Naive B cell (primary cell): ENCODE measurements around the gene JAK2. TPM values are rescaled to one million over a fixed set of nuclear protein-coding genes. Genes with fewer than 3 reads are reported as not detected.
"Not testable (repeated sequence)": the region's sequence is repeated elsewhere in the genome, so short reads cannot be mapped to it uniquely, and the experiment has no call there.

Experiments
- ATAC-seq, 2 donors: fragments of 150-1000 bp; cut with Tn5 transposase; 2 replicates each; pipeline ENCODE4 v1.10.0; 2021; ENCODE audit warnings: low read depth in 2 of 2, mild to moderate bottlenecking in 2 of 2, moderate library complexity in 2 of 2
- DNase-seq: peaks from one replicate; pipeline ENCODE4 v3.0.0; 2022
- H3K27ac Mint-ChIP-seq, 6 donors: one replicate each; pipeline ENCODE4 v1.8.0; 2020 to 2022; ENCODE audit warnings: mild to moderate bottlenecking in 6 of 6, mixed read lengths in 6 of 6, moderate library complexity in 5 of 6, inconsistent platforms in 2 of 6
- H3K27me3 Mint-ChIP-seq, 3 donors: one replicate each; pipeline ENCODE4 v1.8.0; 2021 to 2022; ENCODE audit warnings: mixed read lengths in 3 of 3, mild to moderate bottlenecking in 1 of 3
- H3K36me3 Mint-ChIP-seq, 2 donors: one replicate each; pipeline ENCODE4 v1.8.0; 2020 to 2022; ENCODE audit warnings: mixed read lengths in 2 of 2, inconsistent platforms in 1 of 2, mild to moderate bottlenecking in 1 of 2
- H3K4me1 Mint-ChIP-seq, 3 donors: one replicate each; pipeline ENCODE4 v1.8.0; 2020 to 2022; ENCODE audit warnings: mixed read lengths in 3 of 3, inconsistent platforms in 1 of 3, mild to moderate bottlenecking in 1 of 3, moderate library complexity in 1 of 3
- H3K4me3 Mint-ChIP-seq, 8 donors: one replicate each; pipeline ENCODE4 v1.8.0; 2020 to 2022; ENCODE audit warnings: mild to moderate bottlenecking in 8 of 8, mixed read lengths in 8 of 8, moderate library complexity in 8 of 8, inconsistent platforms in 2 of 8
- H3K9me3 Mint-ChIP-seq, 7 donors: one replicate each; pipeline ENCODE4 v1.8.0; 2020 to 2022; ENCODE audit warnings: mixed read lengths in 7 of 7, mild to moderate bottlenecking in 5 of 7, inconsistent platforms in 2 of 7, moderate library complexity in 1 of 7
- polyA plus RNA-seq, 6 donors: library from polyadenylated mRNA; unstranded; fragments of 300-500 nt; fragmentation: Illumina TruSeq; gene quantifications; one replicate each; pipeline ENCODE4 v1.2.3, GENCODE V29; 2021; ENCODE audit warnings: low read depth in 6 of 6

JAK2 gene
- polyA plus RNA-seq, result 10 to 100 TPM in 4 of 6 donors, 1 to 10 TPM in 2; 4.9 to 16.3 (median 12.5) TPM

DNA sequence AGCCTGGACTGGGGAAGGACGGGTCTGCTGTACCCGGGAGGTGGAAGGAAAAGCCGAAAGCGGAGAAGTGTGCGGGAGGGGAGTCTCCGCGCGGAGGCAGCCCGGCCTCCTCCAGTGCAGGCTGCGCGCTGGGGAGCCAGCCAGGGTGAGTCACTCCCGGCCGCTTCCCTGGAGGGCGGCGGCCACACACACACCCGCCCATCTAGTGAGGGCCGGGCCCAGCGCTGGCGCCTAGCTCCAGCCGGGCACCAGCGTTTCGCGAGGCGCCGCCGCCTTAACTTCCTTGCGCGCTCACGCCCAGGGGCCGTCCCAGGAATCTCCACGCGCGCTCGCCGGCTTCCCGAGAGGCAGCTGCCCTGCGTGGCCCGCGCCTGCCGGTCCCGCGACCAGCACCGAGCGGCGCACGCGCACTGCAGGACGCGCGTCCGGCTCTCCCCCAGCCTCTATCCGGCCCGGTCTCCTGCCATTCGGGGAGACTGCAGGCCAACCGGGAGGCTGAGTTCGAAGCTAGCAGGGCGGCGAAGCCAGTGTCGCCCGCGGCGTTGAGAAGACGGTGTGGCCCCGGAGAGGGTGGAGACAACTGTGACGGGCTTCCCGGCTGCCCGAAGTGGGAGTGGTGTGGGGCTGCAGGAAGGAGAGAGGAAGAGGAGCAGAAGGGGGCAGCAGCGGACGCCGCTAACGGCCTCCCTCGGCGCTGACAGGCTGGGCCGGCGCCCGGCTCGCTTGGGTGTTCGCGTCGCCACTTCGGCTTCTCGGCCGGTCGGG, at the start of gene JAK2:
Gene JAK2 (plus strand): TSS at position 652 of the 765 bp plus-strand sequence. CDS start 36,716 bp downstream, outside the sequence.
- Mint-ChIP-seq H3K4me3 (peak within 1 kb of the TSS; percentile 89 to 98 (median 94)), H3K27ac (peak within 1 kb of the TSS; percentile 87 to 99 (median 92)), H3K9me3 (no peaks in the 10 kb centered on the region), H3K27me3 (no peaks in the 10 kb centered on the region), H3K36me3 (no peaks in the 10 kb centered on the region), H3K4me1 (peaks cover 20 to 38% (median 27%) of the 10 kb centered on the region in 3 donors)
- ATAC-seq, result peak; percentile 70 to 71
- DNase-seq, result peak; percentile 81

DNA sequence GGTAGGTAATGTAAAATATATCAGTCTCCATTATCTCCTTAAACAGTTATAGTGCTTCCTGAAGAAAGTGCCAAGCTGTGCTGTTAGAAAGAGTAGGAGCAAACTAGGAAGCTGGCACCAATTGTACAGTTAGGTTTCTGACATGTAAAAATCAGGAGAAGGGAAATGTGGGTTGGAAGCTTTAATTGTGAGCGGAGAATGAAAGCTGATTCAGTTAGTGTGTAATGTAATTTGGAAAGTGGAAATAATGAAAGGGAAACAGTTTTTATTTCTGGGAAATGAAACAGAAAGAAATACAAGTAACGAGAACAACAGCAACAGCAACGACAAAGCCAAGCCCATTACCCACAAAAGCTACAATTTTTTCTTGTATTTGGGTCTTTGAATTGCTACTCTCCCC, 48.8 kb upstream of the JAK2 start:
- H3K27ac Mint-ChIP-seq, result peak overlapping the region in 3 of 6 donors; percentile 4 to 49 (median 15)
- no peaks in the 10 kb centered on the region for H3K36me3 Mint-ChIP-seq
- H3K4me1 Mint-ChIP-seq, result peaks cover 40 to 53% (median 43%) of the 10 kb centered on the region in 3 donors
- peak; percentile 20 to 36 for ATAC-seq
- peak overlapping the region; percentile 3 to 75 (median 58) for H3K4me3 Mint-ChIP-seq
- H3K27me3 Mint-ChIP-seq, result no peaks in the 10 kb centered on the region
- peak; percentile 12 for DNase-seq
- no peaks in the 10 kb centered on the region for H3K9me3 Mint-ChIP-seq

DNA sequence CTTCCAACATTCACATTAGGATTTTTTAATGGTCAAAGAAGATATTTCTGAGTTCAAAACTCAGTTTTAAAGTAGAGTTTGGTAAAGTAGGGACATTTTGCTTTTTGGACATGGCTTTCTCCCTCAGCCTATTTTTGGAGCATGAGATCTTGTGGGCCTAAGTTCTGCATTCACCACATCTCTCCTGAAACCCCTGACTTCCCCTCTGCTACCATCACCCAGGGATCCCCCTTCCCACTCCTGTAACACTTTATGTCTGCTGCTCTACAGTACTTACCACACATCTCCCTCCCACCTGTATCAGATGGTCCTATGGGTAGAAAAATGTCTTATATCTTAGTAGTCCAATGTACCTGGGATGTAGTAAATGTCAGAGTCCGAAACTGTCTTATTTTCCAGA, 48.2 kb upstream of the JAK2 start:
- peak overlapping the region in 3 of 6 donors; percentile 29 to 89 (median 78) for H3K27ac Mint-ChIP-seq
- H3K4me3 Mint-ChIP-seq, result peak overlapping the region in 7 of 8 donors; percentile 27 to 79 (median 70)
- H3K27me3 Mint-ChIP-seq, result no peaks in the 10 kb centered on the region
- H3K36me3 Mint-ChIP-seq, result no peaks in the 10 kb centered on the region
- H3K9me3 Mint-ChIP-seq, result no peaks in the 10 kb centered on the region
- peaks cover 43 to 53% (median 43%) of the 10 kb centered on the region in 3 donors for H3K4me1 Mint-ChIP-seq
- ATAC-seq (peak; percentile 46 to 47), DNase-seq (no peak)

DNA sequence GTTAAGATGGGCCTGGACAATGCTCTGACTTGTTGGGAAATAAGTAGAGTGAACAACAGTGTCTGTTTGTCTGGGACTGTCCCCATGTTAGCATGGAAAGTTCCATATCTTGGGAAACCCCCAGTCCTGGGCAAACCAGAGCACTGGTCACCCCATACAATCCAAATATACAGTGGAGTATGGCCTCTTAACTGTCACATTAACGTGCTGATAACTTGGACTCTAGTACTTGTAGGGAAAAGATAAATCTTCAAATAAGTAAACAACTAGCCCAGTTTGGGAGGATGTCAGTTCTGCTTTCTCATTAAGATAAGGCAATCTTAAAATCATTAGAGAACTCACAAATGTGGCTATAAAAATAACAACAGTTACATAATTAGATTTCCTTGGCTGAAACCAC, 47.6 kb upstream of the JAK2 start:
- H3K27ac Mint-ChIP-seq, result peak overlapping the region in 1 of 6 donors; percentile 83
- no peaks in the 10 kb centered on the region for H3K9me3 Mint-ChIP-seq
- H3K36me3 Mint-ChIP-seq, result no peaks in the 10 kb centered on the region
- DNase-seq (no peak), ATAC-seq (no peak)
- peak overlapping the region in 6 of 8 donors; percentile 27 to 77 (median 66) for H3K4me3 Mint-ChIP-seq
- peaks cover 43 to 59% (median 43%) of the 10 kb centered on the region in 3 donors for H3K4me1 Mint-ChIP-seq
- no peaks in the 10 kb centered on the region for H3K27me3 Mint-ChIP-seq

DNA sequence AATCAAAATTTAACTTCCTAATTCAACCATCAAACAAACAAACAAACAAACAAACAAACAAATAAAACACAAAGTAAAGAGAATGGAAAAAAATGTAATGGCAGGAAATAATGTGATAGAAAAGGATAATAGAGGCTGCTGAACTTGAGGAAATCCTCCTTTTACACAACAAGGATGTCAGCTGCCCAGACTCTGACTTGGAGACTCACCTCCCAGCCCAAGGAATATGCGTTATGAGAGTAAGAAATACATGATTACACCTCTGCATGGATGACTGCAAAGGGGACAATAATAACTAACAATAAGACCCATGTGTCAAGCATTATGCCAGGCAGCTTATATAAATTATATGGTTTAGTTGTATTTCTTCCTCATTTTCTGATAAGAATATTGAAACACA, 46.6 kb upstream of the JAK2 start:
- Mint-ChIP-seq H3K36me3 (no peaks in the 10 kb centered on the region), H3K9me3 (no peaks in the 10 kb centered on the region), H3K4me3 (peak overlapping the region; percentile 41 to 82 (median 68)), H3K27me3 (no peaks in the 10 kb centered on the region), H3K27ac (peak overlapping the region in 5 of 6 donors; percentile 26 to 86 (median 55)), H3K4me1 (peaks cover 43 to 63% (median 43%) of the 10 kb centered on the region in 3 donors)
- DNase-seq, result no peak
- no peak for ATAC-seq

DNA sequence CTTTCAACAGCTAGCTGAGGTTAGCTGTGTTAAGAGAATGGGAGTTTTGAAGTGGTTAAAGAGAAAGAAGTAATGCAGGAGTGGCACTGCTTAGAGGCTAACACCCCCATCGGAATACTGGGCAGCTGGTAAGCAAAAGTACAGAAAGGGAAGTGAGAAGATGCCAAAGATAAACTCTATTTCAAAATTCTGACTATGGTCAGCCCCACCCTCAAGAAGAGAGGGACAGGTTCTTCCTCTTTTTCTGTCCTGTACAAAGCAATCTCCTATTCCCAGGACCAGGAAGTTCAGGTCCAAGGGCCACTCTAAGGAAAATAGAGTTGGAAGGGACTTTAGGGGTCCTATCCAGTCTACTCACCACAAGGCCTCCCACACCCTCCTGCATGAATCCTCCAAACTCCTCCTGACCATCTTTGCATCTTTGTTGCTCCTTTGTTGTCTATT, 45.9 kb upstream of the JAK2 start:
- peak; percentile 51 for DNase-seq
- H3K27ac Mint-ChIP-seq, result peak overlapping the region; percentile 51 to 74 (median 66)
- no peaks in the 10 kb centered on the region for H3K9me3 Mint-ChIP-seq
- H3K36me3 Mint-ChIP-seq, result no peaks in the 10 kb centered on the region
- peak; percentile 92 to 94 for ATAC-seq
- peak overlapping the region; percentile 41 to 82 (median 68) for H3K4me3 Mint-ChIP-seq
- H3K27me3 Mint-ChIP-seq, result no peaks in the 10 kb centered on the region
- peaks cover 43 to 64% (median 43%) of the 10 kb centered on the region in 3 donors for H3K4me1 Mint-ChIP-seq

DNA sequence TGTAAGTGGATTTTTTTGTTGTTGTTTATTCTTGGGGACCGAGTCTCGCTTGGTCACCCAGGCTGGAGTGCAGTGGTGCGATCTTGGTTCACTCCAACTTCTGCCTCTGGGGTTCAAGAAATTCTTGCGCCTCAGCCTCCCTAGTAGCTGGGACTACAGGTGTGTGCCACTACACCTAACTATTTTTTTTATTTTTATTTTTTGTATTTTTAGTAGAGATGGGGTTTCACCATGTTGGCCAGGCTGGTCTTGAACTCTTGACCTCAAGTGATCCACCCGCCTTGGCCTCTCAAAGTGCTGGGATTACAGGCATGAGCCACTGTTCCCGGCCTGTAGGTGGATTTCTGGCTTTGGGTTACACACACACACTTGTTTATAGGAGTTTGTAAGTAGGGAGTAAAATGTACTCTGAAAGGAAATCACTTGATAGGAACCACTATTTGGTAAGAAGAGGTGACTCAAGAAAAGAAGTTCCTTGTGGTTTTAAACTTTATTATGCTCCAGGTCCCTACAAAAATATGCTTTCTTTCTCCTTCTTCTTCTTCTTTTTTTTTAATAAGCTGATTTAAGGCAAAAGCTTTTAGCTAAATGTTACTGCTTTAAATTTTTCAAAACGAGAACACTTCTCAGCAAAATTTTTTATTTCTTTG, 42.9 kb upstream of the JAK2 start:
- not testable (repeated sequence) for DNase-seq, H3K4me3 Mint-ChIP-seq
- peak overlapping the region in 3 of 6 donors; percentile 9 to 75 (median 24) for H3K27ac Mint-ChIP-seq

DNA sequence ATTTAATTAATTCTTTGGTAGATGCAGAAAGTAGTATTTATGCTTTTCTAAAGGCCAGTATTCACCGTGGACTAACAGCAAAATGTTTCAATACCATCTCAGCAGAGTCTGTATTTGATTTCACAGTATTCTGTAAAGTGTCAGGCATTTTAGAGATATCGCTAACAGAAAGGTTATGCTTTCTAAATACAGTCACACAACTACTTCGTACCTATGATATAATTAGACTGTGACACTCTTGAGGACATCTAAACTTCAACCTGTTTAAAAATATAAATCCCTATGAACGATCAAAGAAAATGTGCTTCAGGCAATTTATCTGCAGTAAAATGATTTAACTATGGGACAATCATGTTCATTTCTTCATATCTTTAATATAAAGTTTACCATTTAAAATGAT, 41.7 kb upstream of the JAK2 start:
- no peak for DNase-seq
- no peak for ATAC-seq
- H3K27me3 Mint-ChIP-seq, result no peaks in the 10 kb centered on the region
- H3K9me3 Mint-ChIP-seq, result peaks cover 0 to 3% (median 0%) of the 10 kb centered on the region in 7 donors
- H3K4me3 Mint-ChIP-seq, result no peak overlapping the region
- no peaks in the 10 kb centered on the region for H3K36me3 Mint-ChIP-seq
- H3K27ac Mint-ChIP-seq, result no peak overlapping the region
- H3K4me1 Mint-ChIP-seq, result peaks cover 15 to 39% (median 20%) of the 10 kb centered on the region in 3 donors

More for the DNA sequence above, 42.9 kb upstream of the JAK2 start:
- not testable (repeated sequence) for H3K27me3 Mint-ChIP-seq, H3K36me3 Mint-ChIP-seq, H3K9me3 Mint-ChIP-seq, ATAC-seq
- H3K4me1 Mint-ChIP-seq, result peaks cover 26 to 50% (median 32%) of the 10 kb centered on the region in 3 donors

DNA sequence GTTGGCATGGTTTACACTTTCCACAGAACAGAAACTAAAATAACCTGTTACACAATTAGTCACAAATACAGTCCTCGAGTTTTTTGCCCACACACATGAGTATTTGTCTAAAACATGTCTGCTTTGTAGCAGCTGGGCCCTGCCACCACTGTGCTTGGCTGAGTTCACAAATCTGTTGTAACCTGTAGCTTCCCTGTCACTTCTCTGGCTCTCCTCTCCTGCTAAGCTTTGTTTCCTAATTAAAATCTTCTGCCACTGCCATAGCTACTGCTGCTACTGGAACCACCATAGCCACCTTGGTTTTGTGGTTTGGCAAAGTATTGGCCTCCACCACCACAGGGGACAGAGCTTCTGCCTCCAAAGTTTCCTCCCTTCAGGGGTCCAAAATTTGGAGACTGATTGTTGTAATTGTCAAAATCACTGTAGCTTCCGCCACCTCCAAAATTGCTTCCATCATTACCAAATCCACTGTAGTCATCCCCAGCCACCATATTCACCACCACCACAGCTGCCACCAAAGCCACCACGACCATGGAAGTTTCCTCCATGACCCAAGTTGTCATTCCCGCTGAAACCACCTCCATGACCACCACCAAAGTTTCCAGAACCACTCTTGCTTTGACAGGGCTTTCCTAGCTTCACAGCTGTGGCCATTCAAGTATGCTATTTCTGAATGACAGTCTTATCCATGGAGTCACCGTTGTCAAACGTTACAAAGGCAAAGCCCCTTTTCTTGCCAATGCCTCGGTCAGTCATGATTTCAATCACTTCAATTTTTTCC, 40.5 kb upstream of the JAK2 start:
- H3K36me3 Mint-ChIP-seq, H3K27me3 Mint-ChIP-seq, H3K9me3 Mint-ChIP-seq, DNase-seq, ATAC-seq: not testable (repeated sequence)
- H3K27ac Mint-ChIP-seq, result peak overlapping the region in 4 of 6 donors; percentile 9 to 55 (median 36)
- H3K4me1 Mint-ChIP-seq, result peaks cover 4 to 26% (median 8%) of the 10 kb centered on the region in 3 donors
- H3K4me3 Mint-ChIP-seq, result peak overlapping the region in 1 of 8 donors; percentile 79

DNA sequence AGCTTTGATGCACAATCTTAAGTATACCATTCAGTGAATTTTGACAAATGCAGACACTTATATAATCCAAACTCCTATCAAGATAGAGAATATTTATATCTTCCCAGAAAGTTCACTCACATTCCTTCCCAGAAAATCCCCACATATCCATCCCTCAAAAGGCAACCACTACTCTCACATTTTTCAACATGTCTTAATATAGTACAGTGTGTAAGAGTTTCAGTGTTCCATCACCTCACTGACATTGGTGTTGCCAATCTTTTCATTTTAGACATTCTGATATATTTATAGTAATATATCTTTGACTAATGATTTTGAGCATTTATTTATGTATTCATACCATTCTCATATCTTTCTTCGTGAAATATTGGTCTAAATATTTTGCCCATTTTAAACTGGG, 38.1 kb upstream of the JAK2 start:
- H3K4me1 Mint-ChIP-seq, result peaks cover 0 to 17% (median 6%) of the 10 kb centered on the region in 3 donors
- no peaks in the 10 kb centered on the region for H3K36me3 Mint-ChIP-seq
- H3K4me3 Mint-ChIP-seq, result no peak overlapping the region
- DNase-seq (no peak), ATAC-seq (no peak)
- H3K9me3 Mint-ChIP-seq, result peaks cover 0 to 3% (median 0%) of the 10 kb centered on the region in 7 donors
- no peak overlapping the region for H3K27ac Mint-ChIP-seq
- no peaks in the 10 kb centered on the region for H3K27me3 Mint-ChIP-seq

DNA sequence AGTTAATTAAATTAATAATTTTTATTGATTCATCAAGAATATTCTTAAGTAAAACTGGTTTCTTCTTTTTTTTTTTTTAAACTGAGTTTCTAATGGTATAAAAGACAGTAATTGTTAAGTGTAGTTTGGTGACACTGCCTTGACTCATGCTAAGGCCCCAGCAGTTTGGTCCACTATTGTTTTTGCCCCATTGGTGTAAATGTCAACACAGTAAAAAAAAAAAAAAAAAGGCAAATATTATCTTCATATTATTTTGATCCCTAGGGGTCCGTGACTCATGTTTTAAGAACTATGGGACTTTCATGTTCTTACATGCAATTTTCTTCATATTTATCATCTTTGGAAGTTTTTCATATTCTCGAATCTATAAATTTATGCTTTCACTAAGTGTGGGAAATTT, 29.2 kb upstream of the JAK2 start:
- ATAC-seq, result no peak
- Mint-ChIP-seq H3K9me3 (peaks cover 0 to 6% (median 0%) of the 10 kb centered on the region in 7 donors), H3K4me1 (no peaks in the 10 kb centered on the region), H3K36me3 (no peaks in the 10 kb centered on the region), H3K4me3 (no peak overlapping the region), H3K27ac (no peak overlapping the region), H3K27me3 (peaks cover 0 to 7% (median 0%) of the 10 kb centered on the region in 3 donors)
- no peak for DNase-seq

DNA sequence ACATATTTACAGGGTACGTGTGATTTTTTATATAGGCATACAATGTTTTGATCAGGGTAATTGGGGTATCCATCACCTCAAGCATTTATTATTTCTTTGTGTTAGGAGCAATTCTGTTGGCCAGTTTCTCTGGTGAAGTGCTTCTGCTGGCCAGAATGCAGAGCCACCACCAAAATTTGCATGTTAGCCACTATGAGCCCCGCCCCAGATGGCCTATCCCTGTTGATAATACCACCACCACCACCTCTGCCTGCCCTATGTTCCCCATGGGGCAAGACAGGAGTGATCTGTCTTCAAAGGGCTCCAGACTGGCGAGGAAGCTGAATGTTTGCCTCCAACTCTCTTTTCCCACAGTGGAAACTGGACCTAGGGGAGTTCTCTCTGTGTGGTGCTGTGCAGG, 26.0 kb upstream of the JAK2 start:
- Mint-ChIP-seq H3K4me1 (no peaks in the 10 kb centered on the region), H3K27ac (no peak overlapping the region), H3K4me3 (no peak overlapping the region), H3K27me3 (no peaks in the 10 kb centered on the region), H3K9me3 (peaks cover 3 to 28% (median 14%) of the 10 kb centered on the region in 7 donors), H3K36me3 (peaks cover 14 to 15% of the 10 kb centered on the region in 2 donors)
- DNase-seq (no peak), ATAC-seq (no peak)

DNA sequence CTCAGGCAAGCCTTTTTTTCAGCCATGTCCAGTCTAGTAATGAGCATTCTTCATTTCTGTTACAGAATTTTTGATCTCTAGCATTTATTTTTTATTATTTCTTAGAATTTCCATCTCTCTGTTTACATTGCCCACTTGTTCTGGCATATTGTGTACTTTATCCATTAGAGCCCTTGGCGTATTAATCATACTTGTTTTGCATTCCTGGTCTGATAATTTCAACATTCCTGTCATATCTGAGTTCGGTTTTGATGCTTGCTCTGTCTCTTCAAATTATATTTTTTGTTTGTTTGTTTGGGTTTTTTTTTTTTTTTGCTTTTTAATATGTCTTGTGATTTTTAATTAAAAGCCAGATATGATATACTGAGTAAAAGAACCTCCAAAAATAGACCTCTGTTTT, 23.0 kb upstream of the JAK2 start:
- Mint-ChIP-seq H3K4me3 (no peak overlapping the region), H3K27me3 (no peaks in the 10 kb centered on the region), H3K9me3 (peaks cover 9 to 29% (median 19%) of the 10 kb centered on the region in 7 donors), H3K4me1 (peaks cover 0 to 5% (median 3%) of the 10 kb centered on the region in 3 donors), H3K36me3 (peaks cover 16 to 23% of the 10 kb centered on the region in 2 donors), H3K27ac (no peak overlapping the region)
- DNase-seq (no peak), ATAC-seq (no peak)
